Omental fat pad (tissue), 4 donors: Measurements from ENCODE around the gene MCM3AP. TPM values are rescaled to one million over a fixed set of nuclear protein-coding genes. Genes with fewer than 3 reads are reported as not detected.
A peak's percentile ranks its signal among the peaks of the same experiment; 100 is the strongest.

Experiments used
- ATAC-seq: fragments of 150-250 bp; one replicate; pipeline ENCODE4 v1.9.1; 2016; ENCODE audit warnings: mild to moderate bottlenecking, moderate library complexity; ENCODE audit not compliant: low FRiP score
- DNase-seq: peaks from one replicate; pipeline ENCODE4 v3.0.0-alpha.2; 2019; ENCODE audit warnings: low spot score
- CTCF ChIP-seq, 3 donors: fragments of 450-650 bp; IDR thresholded peaks; one replicate each; pipeline ENCODE4 v1.5.1; 2016 to 2017; ENCODE audit warnings: antibody characterized with exemption in 3 of 3, mild to moderate bottlenecking in 3 of 3, moderate library complexity in 2 of 3
- total RNA-seq, 4 donors: library from RNA; depleted of rRNA; stranded (reverse); fragments of >200 nt; gene quantifications; one replicate each; pipeline ENCODE4 v1.1.0, GENCODE V29; 2016

MCM3AP gene
- total RNA-seq, 4 donors from 2014 or later, result 63.8 to 129 (median 76.6) TPM

- TF ChIP-seq CTCF (IDR thresholded peaks at IDR 0.05), result no peak
- no peak for ATAC-seq
- DNase-seq, result no peak
Observed at GRCh38 chr21:46287541-46287940, 2.1 kb upstream of the MCM3AP start.

- no peak for TF ChIP-seq CTCF (IDR thresholded peaks at IDR 0.05)
- no peak for DNase-seq
- no peak for ATAC-seq
Observed at GRCh38 chr21:46286648-46287002, 1.2 kb upstream of the MCM3AP start.

- DNase-seq (peak; percentile 37), ATAC-seq (peak; percentile 97)
- TF ChIP-seq CTCF (IDR thresholded peaks at IDR 0.05), result no peak
Observed at GRCh38 chr21:46285761-46286647, 593 bp upstream of the MCM3AP start, which contains the start of gene YBEY. Gene YBEY, plus strand, starts transcription at chr21:46286342. Its CDS starts 572 bp downstream, at chr21:46286914.

GRCh38 chr21:46284733-46285132 is 678 bp downstream of the MCM3AP start:
- ATAC-seq, result no peak
- no peak for TF ChIP-seq CTCF (IDR thresholded peaks at IDR 0.05)
- no peak for DNase-seq

GRCh38 chr21:46284077-46284644 is 1.2 kb downstream of the MCM3AP start:
- DNase-seq (no peak), ATAC-seq (no peak)
- TF ChIP-seq CTCF (IDR thresholded peaks at IDR 0.05), result no peak

DNA sequence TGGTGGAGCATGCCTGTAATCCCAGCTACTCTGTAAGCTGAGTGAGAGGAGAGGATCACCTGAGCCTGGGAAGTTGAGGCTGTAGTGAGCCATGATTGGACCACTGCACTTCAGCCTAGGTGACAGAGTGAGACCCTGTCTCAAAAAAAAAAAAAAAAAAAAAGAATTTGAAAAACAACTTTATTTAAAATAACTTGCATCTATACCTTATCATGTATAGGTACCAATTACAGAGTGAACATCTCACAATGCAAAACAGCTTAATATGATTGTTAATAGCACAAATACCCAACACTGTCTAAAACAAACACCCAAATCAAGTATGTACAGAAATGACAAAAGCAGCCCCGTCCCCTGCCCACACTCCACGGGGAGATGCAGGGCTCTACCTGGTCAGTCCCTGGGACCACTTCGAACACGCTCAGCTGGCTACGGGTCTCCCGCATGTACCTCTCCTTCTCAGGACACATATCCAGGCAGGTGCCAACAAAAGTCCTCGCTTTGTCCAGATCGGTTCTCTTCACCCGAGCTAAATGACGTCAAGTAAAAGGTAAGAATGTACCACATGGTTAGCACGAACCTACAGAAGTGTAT is 10.5 kb downstream of the MCM3AP start:
- no peak for DNase-seq
- ATAC-seq, result no peak
- no peak for TF ChIP-seq CTCF (IDR thresholded peaks at IDR 0.05)
